Ishikawa (cell line): ENCODE measurements around the gene AFDN.

Experiments used
- CEBPB ChIP-seq: IDR thresholded peaks from 2 replicates; pipeline ENCODE4 v1.6.1; 2012
- CREB1 ChIP-seq: IDR thresholded peaks from 2 replicates; pipeline ENCODE4 v1.6.1; 2012; ENCODE audit warnings: low read depth
- EGR1 ChIP-seq: IDR thresholded peaks from 2 replicates; pipeline ENCODE4 v1.6.1; 2012
- EP300 ChIP-seq: IDR thresholded peaks from 2 replicates; pipeline ENCODE4 v1.6.1; 2012; ENCODE audit warnings: borderline replicate concordance
- FOXM1 ChIP-seq: IDR thresholded peaks from 2 replicates; pipeline ENCODE4 v1.6.1; 2012; ENCODE audit warnings: low read depth, borderline replicate concordance
- MAX ChIP-seq: IDR thresholded peaks from 2 replicates; pipeline ENCODE4 v1.6.1; 2012
- NFIC ChIP-seq: IDR thresholded peaks from 2 replicates; pipeline ENCODE4 v1.6.1; 2012
- RAD21 ChIP-seq: IDR thresholded peaks from 2 replicates; pipeline ENCODE4 v1.6.1; 2012; ENCODE audit warnings: low read depth
- REST ChIP-seq: IDR thresholded peaks from 2 replicates; pipeline ENCODE4 v1.6.1; 2012; ENCODE audit warnings: low read depth, mild to moderate bottlenecking
- TAF1 ChIP-seq: IDR thresholded peaks from 2 replicates; pipeline ENCODE4 v1.6.1; 2012; ENCODE audit warnings: low read depth, mild to moderate bottlenecking
- TCF12 ChIP-seq: IDR thresholded peaks from 2 replicates; pipeline ENCODE4 v1.6.1; 2012; ENCODE audit warnings: low read depth
- TEAD4 ChIP-seq: IDR thresholded peaks from 2 replicates; pipeline ENCODE4 v1.6.1; 2012
- USF1 ChIP-seq: IDR thresholded peaks from 2 replicates; pipeline ENCODE4 v1.6.1; 2012
- YY1 ChIP-seq: IDR thresholded peaks from 2 replicates; pipeline ENCODE4 v1.6.1; 2012; ENCODE audit warnings: low read depth
- ZBTB7A ChIP-seq: IDR thresholded peaks from 2 replicates; pipeline ENCODE4 v1.6.1; 2012; ENCODE audit warnings: low read depth

Gene AFDN

GRCh38 chr6:167898673-167899311 is 72.1 kb downstream of the AFDN start:
- TF ChIP-seq RAD21 (peak; percentile 71), USF1 (no peak)

- no peak for TF ChIP-seq TEAD4
- TF ChIP-seq MAX: no peak
- no peak for TF ChIP-seq CREB1
- TF ChIP-seq CEBPB: no peak
- no peak for TF ChIP-seq YY1
- no peak for TF ChIP-seq EP300
- no peak for TF ChIP-seq NFIC
- TF ChIP-seq TAF1: no peak
- no peak for TF ChIP-seq EGR1
- no peak for TF ChIP-seq ZBTB7A
- TF ChIP-seq FOXM1: no peak
- TF ChIP-seq TCF12: no peak
- no peak for TF ChIP-seq REST
These were observed 78.1 kb downstream of the AFDN start for GRCh38 chr6:167904791-167905190.

GRCh38 chr6:167906899-167907298 is 80.2 kb downstream of the AFDN start:
- peak; percentile 63 for TF ChIP-seq REST
- TF ChIP-seq FOXM1: no peak

GRCh38 chr6:167907837-167908681 is 81.3 kb downstream of the AFDN start:
- TF ChIP-seq RAD21: peak; percentile 44; the same call in 1 of the 2 replicates
- TF ChIP-seq CEBPB: no peak
- no peak for TF ChIP-seq FOXM1
- no peak for TF ChIP-seq USF1
- TF ChIP-seq NFIC: no peak

- no peak for TF ChIP-seq TAF1
- no peak for TF ChIP-seq CREB1
- TF ChIP-seq MAX: no peak
- TF ChIP-seq NFIC: no peak
- TF ChIP-seq TCF12: no peak
- no peak for TF ChIP-seq YY1
- TF ChIP-seq ZBTB7A: no peak
- TF ChIP-seq REST: no peak
- no peak for TF ChIP-seq FOXM1
- TF ChIP-seq EP300: no peak
- TF ChIP-seq TEAD4: no peak
- TF ChIP-seq RAD21: no peak
- no peak for TF ChIP-seq USF1
- no peak for TF ChIP-seq CEBPB
- no peak for TF ChIP-seq EGR1
These were observed 83.3 kb downstream of the AFDN start for GRCh38 chr6:167910007-167910406.
